ENCODE results near the gene PCDHGB7.
"Not testable (repeated sequence)": the region's sequence is repeated elsewhere in the genome, so short reads cannot be mapped to it uniquely, and the experiment has no call there.

Gene PCDHGB7

GRCh38 chr5:141389153-141390042, 28.1 kb upstream of the PCDHGB7 start:
- no peak for ATAC-seq
- no peak overlapping the region for H3K27ac Mint-ChIP-seq
- H3K9me3 Mint-ChIP-seq = peaks cover 19% of the 10 kb centered on the region

DNA sequence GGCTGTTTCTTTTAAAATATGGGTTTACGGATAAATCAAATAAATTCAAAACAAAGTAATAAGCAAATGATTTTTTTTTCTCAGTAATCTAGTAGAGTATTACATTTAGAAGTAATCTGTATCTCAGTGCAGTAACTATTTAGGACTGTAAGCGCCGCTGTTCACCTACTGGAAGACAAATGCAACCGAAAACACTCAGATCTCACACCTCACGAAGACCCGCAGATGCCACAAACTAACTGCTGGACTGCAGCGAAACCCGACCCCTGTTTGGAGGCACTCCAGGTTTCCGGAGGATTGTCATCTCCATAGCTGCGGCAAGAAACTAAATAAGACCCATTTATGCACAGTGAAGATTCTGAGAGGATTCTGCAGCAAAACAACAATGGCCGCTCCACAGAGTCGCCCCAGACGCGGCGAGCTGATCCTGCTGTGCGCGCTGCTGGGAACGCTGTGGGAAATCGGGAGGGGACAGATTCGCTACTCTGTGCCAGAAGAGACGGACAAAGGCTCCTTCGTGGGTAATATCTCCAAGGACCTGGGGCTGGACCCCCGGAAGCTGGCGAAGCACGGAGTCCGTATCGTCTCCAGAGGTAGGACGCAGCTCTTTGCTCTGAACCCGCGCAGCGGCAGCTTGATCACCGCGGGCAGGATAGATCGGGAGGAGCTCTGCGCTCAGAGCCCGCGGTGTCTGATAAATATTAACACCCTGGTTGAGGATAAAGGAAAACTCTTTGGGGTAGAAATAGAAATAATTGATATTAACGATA, 24.9 kb upstream of the PCDHGB7 start, which contains the start of gene PCDHGA8:
Gene PCDHGA8 (plus strand): TSS at position 205 of the 770 bp plus-strand sequence. CDS start 181 bp downstream, at position 386.
- H3K9me3 Mint-ChIP-seq = peaks cover 19% of the 10 kb centered on the region
- no peaks in the 10 kb centered on the region for H3K4me1 Mint-ChIP-seq
- ATAC-seq = no peak
- peaks cover 83% of the 10 kb centered on the region for H3K27me3 Mint-ChIP-seq
- peaks cover 11% of the 10 kb centered on the region for H3K36me3 Mint-ChIP-seq
- no peak within 1 kb of the TSS for H3K4me3 Mint-ChIP-seq
- no peak within 1 kb of the TSS for H3K27ac Mint-ChIP-seq

More at GRCh38 chr5:141389153-141390042, 28.1 kb upstream of the PCDHGB7 start:
- no peak overlapping the region for H3K4me3 Mint-ChIP-seq
- H3K36me3 Mint-ChIP-seq = peaks cover 11% of the 10 kb centered on the region
- H3K4me1 Mint-ChIP-seq = no peaks in the 10 kb centered on the region
- peaks cover 82% of the 10 kb centered on the region for H3K27me3 Mint-ChIP-seq

GRCh38 chr5:141393267-141393666, 24.2 kb upstream of the PCDHGB7 start:
- no peak overlapping the region for H3K4me3 Mint-ChIP-seq
- H3K9me3 Mint-ChIP-seq = peaks cover 19% of the 10 kb centered on the region
- H3K4me1 Mint-ChIP-seq = no peaks in the 10 kb centered on the region
- H3K27ac Mint-ChIP-seq = no peak overlapping the region
- H3K36me3 Mint-ChIP-seq = peaks cover 11% of the 10 kb centered on the region
- peaks cover 80% of the 10 kb centered on the region for H3K27me3 Mint-ChIP-seq
- no peak for ATAC-seq

GRCh38 chr5:141394401-141395187, 22.9 kb upstream of the PCDHGB7 start:
- Mint-ChIP-seq H3K36me3 (peaks cover 11% of the 10 kb centered on the region), H3K27me3 (peaks cover 79% of the 10 kb centered on the region), H3K9me3 (peaks cover 13% of the 10 kb centered on the region)
- H3K27ac Mint-ChIP-seq, H3K4me3 Mint-ChIP-seq, H3K4me1 Mint-ChIP-seq, ATAC-seq: not testable (repeated sequence)

- Mint-ChIP-seq H3K36me3 (peaks cover 10% of the 10 kb centered on the region), H3K4me3 (peak within 1 kb of the TSS; percentile 63), H3K27me3 (peaks cover 80% of the 10 kb centered on the region)
- ATAC-seq = peak; percentile 56
- not testable (repeated sequence) for H3K27ac Mint-ChIP-seq, H3K4me1 Mint-ChIP-seq, H3K9me3 Mint-ChIP-seq
These were observed 19.5 kb upstream of the PCDHGB7 start, which contains the start of gene PCDHGB5 for GRCh38 chr5:141397756-141398551. PCDHGB5 (plus strand) TSS chr5:141397947; CDS start chr5:141398128, 181 bp downstream.

GRCh38 chr5:141398608-141399007, 18.9 kb upstream of the PCDHGB7 start:
- no peaks in the 10 kb centered on the region for H3K4me1 Mint-ChIP-seq
- H3K4me3 Mint-ChIP-seq = no peak overlapping the region
- H3K27me3 Mint-ChIP-seq = peaks cover 80% of the 10 kb centered on the region
- peaks cover 7% of the 10 kb centered on the region for H3K9me3 Mint-ChIP-seq
- peaks cover 10% of the 10 kb centered on the region for H3K36me3 Mint-ChIP-seq
- H3K27ac Mint-ChIP-seq = no peak overlapping the region
- no peak for ATAC-seq

GRCh38 chr5:141399555-141400258, 17.8 kb upstream of the PCDHGB7 start:
- no peak overlapping the region for H3K27ac Mint-ChIP-seq
- H3K4me3 Mint-ChIP-seq = peak overlapping the region; percentile 32
- ATAC-seq = no peak
- peaks cover 3% of the 10 kb centered on the region for H3K9me3 Mint-ChIP-seq
- H3K27me3 Mint-ChIP-seq = peaks cover 80% of the 10 kb centered on the region
- H3K4me1 Mint-ChIP-seq = no peaks in the 10 kb centered on the region
- peaks cover 6% of the 10 kb centered on the region for H3K36me3 Mint-ChIP-seq

GRCh38 chr5:141402553-141403243, 14.8 kb upstream of the PCDHGB7 start, which contains the start of gene PCDHGA9:
PCDHGA9 (plus strand) TSS chr5:141402778; CDS start chr5:141402953, 175 bp downstream.
- peak within 1 kb of the TSS; percentile 60 for H3K4me3 Mint-ChIP-seq
- no peak for ATAC-seq
- H3K4me1 Mint-ChIP-seq = no peaks in the 10 kb centered on the region
- H3K27me3 Mint-ChIP-seq = peaks cover 77% of the 10 kb centered on the region
- H3K36me3 Mint-ChIP-seq = peaks cover 6% of the 10 kb centered on the region
- no peak within 1 kb of the TSS for H3K27ac Mint-ChIP-seq
- H3K9me3 Mint-ChIP-seq = peaks cover 6% of the 10 kb centered on the region

DNA sequence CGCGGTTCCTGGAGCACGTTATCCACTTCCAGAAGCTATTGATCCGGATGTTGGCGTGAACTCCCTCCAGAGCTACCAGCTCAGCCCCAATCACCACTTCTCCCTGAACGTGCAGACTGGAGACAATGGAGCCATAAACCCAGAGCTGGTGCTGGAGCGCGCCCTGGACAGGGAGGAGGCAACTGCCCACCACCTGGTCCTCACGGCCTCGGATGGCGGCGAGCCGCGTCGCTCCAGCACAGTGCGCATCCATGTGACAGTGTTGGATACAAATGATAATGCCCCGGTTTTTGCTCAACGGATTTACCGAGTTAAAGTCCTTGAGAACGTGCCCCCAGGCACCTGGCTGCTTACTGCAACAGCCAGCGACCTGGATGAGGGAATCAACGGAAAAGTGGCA, 14.1 kb upstream of the PCDHGB7 start:
- ATAC-seq = no peak
- no peak overlapping the region for H3K4me3 Mint-ChIP-seq
- H3K27ac Mint-ChIP-seq = no peak overlapping the region
- H3K9me3 Mint-ChIP-seq = peaks cover 9% of the 10 kb centered on the region
- H3K36me3 Mint-ChIP-seq = peaks cover 6% of the 10 kb centered on the region
- H3K27me3 Mint-ChIP-seq = peaks cover 84% of the 10 kb centered on the region
- H3K4me1 Mint-ChIP-seq = no peaks in the 10 kb centered on the region

- Mint-ChIP-seq H3K9me3 (peaks cover 15% of the 10 kb centered on the region), H3K27me3 (peaks cover 73% of the 10 kb centered on the region), H3K4me3 (peak within 1 kb of the TSS; percentile 64)
- H3K36me3 Mint-ChIP-seq, H3K4me1 Mint-ChIP-seq, H3K27ac Mint-ChIP-seq, ATAC-seq: not testable (repeated sequence)
These were observed 9.5 kb upstream of the PCDHGB7 start, which contains the start of gene PCDHGB6 for GRCh38 chr5:141407790-141408505. PCDHGB6 (plus strand) TSS chr5:141408021; CDS start chr5:141408203, 182 bp downstream.

- peaks cover 12% of the 10 kb centered on the region for H3K36me3 Mint-ChIP-seq
These were observed 7.7 kb upstream of the PCDHGB7 start for GRCh38 chr5:141409598-141410306.

DNA sequence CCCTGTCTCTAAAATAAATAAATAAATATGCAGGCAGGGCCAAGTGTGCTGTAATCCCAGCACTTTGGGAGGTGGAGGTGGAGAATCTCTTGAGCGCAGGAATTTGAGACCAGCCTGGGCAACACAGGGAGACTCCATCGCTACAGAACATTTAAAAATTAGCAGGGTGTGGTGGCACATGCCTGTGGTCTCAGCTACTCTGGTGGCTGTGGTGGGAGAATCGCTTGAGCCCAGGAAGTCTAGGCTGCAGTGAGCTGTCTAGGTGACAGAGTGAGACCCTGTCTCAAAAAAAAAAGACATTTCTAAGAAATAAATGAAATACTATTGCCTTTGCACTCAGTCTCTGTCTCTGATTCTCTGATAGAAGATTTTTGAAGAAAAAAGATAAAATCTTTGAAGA, 5.9 kb upstream of the PCDHGB7 start:
- no peak for ATAC-seq
- H3K4me1 Mint-ChIP-seq = peaks cover 20% of the 10 kb centered on the region
- H3K27me3 Mint-ChIP-seq = peaks cover 74% of the 10 kb centered on the region
- H3K36me3 Mint-ChIP-seq = peaks cover 12% of the 10 kb centered on the region
- no peak overlapping the region for H3K4me3 Mint-ChIP-seq
- H3K27ac Mint-ChIP-seq = no peak overlapping the region
- peaks cover 12% of the 10 kb centered on the region for H3K9me3 Mint-ChIP-seq

More at GRCh38 chr5:141409598-141410306, 7.7 kb upstream of the PCDHGB7 start:
- Mint-ChIP-seq H3K4me1 (peaks cover 20% of the 10 kb centered on the region), H3K4me3 (no peak overlapping the region), H3K9me3 (peaks cover 15% of the 10 kb centered on the region), H3K27me3 (peaks cover 73% of the 10 kb centered on the region), H3K27ac (no peak overlapping the region)
- ATAC-seq = no peak

Measured in stimulated activated memory B cell treated with anti-CD40 and anti-IgM and Interleukin-4, amounts not matched to agents 10 μg/mL and 1 μg/mL and 100 μg/mL, for 72 hours (primary cell).